GM21367 (cell line): ENCODE results near the gene IGF1R.

Source experiments
- ATAC-seq: cut with Tn5 transposase; IDR thresholded peaks from one replicate; pipeline ENCODE4 v1.9.1; 2021; ENCODE audit not compliant: unreplicated experiment

IGF1R gene

DNA sequence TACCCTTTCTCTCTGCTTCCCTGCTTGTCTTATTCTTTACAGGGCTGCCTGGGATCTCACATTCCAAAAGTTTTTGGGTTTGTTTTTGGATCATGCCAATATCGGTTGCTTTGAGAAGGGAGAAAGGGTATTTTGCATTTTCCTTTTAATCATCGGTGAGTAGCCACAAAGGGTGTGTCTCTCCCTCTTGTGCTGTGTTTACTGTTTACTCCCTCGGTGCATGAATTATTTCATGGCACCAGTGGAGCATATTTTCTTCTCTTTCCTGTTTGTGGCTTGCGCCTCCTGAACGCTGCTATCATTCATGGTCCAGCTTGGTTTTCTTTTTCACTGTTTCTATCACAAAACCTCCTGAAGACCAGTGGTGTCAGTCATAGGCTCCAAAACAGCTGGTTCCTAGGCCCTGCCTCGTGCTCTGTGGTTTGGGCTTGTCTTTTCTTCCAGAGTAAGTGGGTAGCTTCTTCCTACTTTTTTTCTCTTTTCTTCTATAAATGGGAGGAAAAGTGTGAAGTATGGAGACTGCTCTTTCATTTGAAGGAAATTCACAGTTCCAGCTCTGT lies 54.9 kb downstream of the IGF1R start:
- ATAC-seq = no peak

DNA sequence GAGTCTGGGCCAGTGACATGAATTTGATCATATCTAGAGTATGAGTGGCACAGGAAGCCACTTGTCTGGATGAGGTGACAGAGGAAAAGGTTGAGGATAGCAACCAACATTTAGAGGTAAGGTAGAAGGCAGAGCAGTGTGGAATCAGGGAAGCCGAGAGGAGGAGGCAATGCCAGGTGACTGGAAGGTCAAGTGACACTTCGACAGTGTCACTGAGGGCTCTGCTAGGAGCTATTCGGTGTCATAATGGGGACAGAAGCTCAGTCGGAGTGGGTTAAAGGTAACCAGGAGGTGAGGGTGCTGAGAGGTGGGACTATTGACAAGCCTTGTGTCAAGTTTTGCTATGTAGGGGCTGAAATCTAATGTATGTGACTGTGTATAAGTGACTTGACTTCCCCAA lies 56.7 kb downstream of the IGF1R start:
- ATAC-seq = no peak

DNA sequence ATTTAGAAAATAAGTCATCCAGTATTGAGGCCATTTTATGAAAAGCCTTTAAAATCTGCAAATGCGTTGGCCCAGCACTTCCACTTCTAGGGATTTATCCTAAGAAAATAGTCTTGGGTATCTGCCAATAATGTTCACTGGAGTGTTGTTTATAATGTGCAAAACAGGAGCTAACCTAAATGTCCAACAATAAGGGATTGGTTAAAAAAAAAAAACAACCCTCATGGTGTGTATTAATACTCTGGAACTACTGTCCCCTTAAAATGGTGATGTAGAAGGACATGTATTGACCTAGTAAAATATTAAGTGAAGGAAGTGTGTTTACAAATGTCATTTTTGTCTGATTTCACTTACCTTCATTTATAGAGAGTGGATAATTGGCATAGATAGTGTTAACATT lies 58.0 kb downstream of the IGF1R start:
- no peak for ATAC-seq

DNA sequence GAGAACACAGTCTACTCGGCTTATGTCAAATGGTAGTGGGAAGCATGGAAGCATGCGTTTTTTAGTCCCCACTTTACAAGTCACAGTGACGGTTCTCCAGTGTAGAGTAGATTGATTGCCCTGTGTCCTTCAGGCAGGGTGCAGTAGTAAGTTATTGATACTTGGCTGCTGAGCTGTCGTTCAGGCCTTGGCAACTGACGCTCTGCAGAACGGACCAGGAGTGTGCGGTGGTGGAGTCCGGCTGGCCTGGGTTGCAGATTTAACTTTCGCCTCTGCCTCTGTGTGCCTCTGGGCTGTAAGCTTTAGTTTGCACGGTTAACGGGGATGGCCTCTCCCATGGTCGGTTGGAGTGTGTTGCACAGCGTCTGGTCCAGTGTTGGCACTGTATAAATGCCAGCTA lies 58.6 kb downstream of the IGF1R start:
- ATAC-seq = no peak

DNA sequence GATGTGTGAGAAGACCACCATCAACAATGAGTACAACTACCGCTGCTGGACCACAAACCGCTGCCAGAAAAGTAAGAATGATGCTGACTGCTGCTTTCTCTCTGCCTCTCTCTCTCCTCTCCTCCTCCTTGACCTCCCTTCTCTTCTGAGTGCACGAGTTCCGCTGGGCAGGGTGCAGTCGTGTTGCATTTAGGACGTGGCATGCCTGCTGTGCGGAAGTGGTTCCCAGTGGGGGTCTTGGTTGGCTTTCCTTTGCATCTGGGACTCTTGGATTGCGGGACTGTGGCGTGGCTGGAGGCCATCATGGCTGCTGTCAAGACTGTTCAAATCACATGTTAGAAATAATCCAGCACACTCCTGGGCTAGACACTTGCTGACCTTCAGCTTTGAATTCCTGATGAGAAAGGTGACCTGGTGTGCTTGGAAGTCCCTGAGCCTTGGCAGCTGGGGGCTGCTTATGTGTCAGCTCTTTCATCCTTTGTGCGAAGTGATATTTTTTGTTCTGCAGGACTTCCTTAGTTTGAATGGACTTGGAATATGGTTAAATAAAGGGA lies 59.8 kb downstream of the IGF1R start:
- no peak for ATAC-seq

DNA sequence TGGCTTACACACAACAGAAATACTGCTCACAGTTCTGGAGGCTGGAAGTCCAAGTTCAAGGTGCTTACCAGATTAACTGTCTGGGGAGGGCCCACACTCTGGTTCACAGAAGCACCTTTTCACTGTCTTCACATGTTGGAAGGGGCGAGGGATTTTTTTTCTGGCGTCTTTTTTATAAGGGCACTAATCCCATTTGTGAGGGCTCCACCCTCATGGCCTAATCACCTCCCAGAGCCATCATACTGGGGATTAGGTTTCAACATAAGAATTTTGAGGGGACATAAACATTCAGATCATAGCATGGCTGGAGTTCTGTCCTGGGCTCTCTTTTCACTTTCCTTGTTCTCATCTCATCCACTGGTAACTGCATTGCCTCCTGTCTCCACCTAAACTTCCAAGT lies 63.5 kb downstream of the IGF1R start:
- no peak for ATAC-seq

DNA sequence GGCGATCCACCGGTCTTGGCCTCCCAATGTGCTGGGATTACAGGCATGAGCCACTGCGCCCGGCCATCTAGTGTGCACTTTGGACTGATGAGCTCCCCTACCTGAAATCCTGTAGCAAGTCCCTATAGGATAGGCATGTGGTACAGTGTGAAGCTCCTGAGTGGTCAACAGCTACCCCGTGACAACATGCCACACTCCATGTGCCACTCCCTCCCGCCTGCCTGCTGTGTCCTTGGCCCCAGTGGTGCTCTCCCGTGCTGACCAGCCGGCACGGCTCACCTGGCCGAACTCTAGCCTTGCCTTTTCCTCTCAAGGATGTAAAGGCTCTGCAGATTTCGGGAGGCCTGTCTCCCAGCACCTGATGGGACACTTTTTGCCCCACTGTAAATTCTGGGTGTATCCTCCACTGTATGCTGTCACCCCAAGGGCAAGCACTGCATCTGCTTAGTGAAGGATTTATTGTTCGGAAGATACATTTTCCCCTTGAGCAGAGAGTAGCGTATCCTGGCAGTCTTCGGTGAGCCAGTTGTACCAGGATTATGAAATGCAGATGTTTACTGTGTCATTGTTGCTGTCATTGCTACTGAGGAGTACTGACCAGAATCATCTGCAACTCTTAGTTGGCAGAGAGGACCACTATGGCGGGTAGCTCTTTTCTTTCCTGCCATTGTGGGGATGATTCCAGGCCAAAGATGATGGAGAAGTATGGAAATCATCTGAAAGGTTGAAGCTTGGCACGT lies 64.7 kb downstream of the IGF1R start:
- ATAC-seq = no peak

DNA sequence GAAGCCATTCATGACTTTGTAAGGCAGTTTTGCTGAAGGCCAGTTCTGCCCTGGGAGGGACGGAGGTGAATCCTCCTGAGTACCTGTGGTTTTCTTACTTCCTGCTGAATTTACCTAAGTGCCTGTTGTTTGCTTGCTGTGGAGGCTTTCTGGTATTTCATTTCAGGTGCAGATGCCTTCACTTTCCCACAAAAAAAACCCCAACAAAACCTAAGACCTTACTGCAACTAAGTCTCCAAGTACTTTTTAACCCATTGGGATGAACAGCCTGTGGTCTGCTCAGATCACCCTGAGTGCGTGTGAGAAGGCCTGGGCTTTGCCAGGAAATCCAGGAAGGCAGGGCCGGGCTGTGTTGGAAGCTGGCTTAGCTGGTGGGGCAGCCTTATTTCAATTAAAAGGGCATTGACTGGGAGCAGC lies 65.3 kb downstream of the IGF1R start:
- no peak for ATAC-seq

DNA sequence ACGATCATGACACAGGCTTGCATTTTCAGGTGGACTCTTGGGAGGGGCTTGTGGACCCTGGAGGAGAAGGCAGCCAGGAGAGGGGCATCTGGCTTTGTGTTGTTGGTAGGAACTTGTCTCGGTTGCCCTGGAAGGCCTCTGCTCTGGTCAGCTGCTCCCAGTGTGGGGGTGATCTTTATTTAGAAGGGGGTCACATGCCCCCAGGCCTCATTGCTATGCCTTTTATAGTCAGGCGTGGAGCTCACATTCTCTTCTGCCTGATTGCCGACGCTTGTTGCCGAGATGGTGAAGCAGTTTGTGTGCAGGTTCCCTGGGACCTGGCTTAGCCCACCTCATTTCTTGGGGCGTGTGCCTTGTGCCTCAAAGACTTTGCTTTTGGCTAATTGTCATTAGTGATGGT lies 66.6 kb downstream of the IGF1R start:
- no peak for ATAC-seq

DNA sequence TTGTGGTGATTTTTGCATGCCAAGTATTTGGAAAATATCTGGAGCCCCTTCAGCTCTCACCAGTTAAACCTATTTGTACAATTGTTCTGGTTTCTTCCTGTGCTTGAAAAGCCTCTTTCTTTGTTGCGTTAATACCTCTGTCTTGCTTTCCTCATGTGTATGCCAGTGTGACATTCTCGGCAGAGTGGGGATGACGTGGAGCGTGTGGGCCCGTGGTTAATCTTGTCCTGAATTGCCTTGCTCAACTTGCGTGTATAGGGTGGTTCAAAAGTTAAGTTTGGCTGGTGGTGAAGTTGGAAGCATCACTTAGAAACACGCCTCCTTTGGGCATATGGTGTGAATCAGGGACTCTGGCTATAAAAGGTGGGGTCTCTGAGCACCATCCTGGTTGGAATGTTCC lies 67.1 kb downstream of the IGF1R start:
- no peak for ATAC-seq

DNA sequence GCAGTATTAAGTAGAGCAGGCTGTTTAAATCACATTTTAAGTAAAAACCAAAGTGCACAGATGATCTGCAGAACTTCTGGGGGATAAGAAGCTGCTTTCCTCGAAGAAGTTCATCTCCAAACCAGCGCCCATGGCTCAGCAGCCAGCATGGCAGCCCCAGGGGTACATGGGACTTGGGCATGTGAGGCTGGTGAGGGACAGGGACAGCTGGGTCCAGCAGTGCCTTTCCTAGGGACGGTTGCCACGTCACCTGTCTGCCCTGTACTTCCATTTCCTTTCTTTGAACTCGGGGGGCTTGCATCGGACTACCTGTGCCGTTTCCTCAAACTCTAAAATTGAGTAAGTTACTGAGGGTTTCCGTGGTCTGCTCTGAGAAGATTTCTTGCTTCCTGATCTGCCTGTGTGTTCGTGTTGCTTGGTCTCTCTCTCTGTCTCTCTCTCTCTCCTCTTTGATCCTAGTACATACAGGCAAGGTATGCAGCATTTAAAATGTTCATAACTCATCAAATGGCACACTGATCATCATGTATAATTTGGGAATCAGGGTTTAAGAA lies 67.6 kb downstream of the IGF1R start:
- no peak for ATAC-seq

DNA sequence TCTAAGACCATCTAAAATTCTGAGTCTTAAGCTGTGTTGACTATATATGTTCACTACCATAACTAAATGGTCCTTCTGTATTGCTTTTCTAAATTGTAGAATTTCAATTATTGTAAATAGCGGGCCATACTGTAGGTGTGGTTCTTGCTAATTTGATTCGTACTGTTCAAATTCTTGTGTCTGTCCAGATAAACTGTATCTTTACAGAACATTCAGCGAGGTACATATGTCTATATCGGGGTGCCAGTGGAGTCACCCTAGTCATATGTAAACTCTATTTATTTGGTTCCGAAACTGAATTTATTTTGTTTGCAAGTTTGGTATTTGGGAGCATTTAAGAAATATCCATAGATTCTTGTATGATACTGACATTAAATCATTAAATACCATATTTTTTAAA lies 69.0 kb downstream of the IGF1R start:
- no peak for ATAC-seq

DNA sequence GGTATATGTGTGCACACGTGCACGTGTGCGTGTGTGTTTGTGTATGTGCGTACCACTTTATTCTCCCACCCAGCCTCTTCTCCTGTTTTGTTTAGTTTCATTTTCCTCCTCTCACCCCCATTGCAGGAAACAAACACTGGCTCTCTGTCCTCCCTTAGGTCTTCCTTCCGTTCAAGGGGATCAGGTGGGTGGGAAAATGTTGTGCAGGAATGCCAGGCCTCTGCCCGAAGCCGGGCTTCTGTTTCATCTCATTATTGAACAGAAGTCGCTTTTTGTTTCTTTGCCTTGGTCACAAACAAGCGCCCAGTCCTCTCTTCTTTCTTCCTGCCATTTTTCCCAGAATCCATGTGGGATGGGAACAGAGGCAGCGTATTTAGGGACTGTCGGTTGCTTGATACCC lies 69.6 kb downstream of the IGF1R start:
- no peak for ATAC-seq

DNA sequence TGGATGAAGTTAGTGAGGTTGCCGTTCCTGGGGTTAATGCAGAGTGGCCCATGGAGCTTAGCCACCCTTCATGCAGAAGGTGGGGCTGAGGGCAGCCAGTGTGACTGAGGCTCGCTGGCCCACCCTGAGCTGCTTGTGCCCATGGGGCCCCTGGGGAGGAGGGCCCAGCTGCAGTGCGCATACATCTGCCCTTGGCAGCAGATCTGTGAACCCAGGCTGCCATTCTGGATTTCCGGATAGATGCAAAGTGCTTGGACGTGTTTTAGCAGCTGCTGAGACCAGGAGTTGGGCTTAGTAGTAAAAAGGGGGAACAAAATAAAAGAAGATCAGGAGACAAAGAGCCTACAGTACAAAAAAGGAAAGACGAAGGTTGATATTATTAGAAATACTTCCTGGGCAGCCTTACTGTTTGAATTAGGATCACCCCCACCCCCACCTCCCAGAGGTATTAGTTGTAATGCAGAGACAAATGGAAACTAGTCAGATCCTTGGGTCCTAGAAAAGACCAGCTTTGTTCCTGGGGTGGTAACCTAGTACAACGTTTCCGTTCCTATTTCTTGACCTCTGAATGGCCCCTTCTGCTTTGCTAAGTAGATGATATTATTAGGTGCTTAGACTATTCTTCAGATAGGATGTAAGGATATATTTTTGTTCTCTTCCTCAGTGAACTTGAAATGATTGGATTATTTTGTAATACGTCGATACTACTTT lies 70.2 kb downstream of the IGF1R start:
- no peak for ATAC-seq

DNA sequence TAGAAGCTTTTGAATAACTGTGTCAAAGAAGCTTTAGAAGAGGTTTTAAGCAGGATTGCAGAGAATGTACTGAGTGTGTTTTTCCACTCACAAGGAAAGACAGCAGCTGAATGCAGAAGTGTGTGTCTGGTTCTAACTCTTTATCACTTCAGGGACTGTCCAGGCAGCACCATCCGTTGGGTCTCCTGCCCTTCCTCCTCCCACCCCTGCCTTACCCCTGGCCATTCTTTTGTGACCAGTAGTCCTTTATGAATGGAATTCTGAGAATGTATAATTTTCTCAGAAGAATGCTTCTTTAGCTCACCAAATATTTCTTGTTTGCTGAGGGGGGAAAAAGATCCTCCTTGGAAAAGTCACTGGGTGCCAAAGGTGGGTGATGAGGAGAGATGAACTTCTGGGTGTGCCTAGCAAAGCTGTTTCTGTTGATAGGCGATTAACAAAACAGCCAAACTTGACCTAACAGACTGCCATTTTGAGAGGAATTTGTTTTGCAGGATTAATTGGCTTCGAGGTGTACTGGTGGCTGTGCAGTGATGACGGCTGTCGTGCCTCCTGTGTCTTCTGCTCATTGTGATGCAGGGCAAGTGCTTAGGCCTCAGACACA lies 70.9 kb downstream of the IGF1R start:
- no peak for ATAC-seq

DNA sequence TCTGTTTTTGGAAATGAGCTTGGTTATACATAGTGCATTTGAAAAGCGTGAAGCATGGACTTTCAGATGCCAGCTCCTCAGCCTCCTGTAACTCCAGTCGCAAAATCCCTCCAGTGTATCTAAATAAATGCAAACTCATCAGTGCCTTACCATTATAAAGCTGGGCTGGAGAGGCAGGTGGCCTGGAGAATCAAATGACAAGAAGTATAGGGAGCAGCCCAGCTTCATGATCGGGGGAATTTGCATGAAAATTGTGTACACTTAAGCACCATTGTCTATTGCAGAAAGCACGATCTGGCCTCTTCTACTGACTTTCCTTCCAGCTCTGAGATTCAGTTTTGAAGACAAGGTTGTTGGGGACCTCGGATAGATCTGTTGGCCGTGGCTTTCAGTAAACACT lies 71.7 kb downstream of the IGF1R start:
- ATAC-seq = no peak

DNA sequence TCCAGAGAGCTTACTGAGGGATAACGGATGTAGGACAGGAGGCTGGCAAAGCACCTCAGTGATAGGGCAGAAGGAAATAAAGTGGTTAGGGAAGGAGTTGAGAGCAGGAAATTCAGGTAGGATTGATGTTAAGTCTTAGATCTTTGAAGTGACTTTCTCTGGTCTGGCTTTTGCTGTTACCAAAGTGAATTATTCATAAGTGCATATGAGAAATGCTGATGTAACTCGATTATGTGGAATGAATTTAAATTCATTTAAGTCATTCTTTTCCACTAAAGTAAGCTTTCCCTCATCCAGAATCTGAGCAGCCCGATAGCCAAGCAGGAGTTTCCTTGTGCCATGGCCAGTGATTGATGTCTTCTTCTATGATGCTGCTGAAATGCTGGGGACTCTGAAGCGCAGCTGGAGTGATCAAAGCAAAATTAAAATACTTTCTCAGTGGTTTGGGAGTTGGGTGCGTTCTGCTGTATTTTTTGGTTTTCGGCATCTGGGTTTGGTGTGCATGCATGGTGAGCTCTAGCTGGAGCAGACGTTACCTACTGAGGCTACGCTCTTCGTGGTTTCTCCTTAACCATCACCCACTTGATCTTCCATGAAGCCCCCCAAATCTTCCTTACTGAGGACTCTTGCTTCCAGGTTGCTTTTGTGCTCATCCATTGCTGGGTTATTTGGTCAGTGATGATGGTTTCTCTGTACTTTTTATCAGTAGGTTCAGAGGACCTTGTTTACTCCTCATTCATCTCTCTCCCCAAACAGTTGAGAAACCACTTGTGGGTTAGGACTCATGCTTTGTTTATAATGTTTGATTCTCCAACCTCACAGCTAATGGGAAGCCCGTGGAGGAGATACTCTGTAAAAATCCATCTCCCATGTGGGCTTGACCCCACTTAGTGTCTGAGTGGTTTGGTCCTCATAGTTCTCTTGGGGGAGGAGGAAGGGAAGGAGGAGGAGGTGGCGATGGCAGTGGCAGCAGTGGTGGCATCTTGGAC lies 72.5 kb downstream of the IGF1R start:
- no peak for ATAC-seq

DNA sequence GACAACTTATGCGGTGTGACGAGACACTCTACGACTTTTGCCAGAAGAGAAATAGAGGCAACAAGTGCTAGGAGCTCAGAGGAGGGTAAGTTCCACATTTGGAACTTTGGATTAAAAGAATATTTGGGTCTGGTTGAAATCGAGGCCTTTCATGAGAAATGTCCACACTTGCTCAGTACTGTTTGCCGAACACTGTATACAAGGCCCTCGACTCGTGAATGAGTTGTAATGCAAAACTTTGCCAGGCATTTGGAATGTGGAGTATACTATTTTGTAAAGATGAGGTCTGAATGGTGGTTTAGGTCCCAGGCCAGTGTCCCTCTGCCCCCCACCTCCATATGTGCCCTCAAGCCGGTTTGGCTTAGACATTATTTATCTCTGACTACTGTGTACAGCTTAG lies 73.9 kb downstream of the IGF1R start:
- ATAC-seq = no peak

DNA sequence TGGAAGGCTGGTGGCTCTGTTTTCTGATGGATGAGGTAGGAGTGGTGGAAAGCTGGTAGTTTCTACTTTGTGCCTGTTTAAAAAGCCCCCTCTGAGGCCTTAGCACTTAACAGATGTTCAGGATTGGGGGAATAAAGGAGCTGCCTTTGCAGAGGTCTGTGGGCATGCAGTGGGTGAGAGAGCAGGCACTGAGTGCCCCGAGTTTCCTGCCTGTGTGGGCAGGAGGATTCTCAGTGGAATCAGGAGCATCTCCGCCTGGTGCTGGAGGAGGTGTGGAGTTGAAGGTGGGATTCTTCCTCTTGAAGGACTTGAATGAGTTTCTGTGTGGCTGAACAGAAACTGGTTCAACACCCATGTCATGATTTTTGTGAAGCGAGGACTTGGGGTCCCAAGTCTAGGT lies 74.3 kb downstream of the IGF1R start:
- no peak for ATAC-seq

DNA sequence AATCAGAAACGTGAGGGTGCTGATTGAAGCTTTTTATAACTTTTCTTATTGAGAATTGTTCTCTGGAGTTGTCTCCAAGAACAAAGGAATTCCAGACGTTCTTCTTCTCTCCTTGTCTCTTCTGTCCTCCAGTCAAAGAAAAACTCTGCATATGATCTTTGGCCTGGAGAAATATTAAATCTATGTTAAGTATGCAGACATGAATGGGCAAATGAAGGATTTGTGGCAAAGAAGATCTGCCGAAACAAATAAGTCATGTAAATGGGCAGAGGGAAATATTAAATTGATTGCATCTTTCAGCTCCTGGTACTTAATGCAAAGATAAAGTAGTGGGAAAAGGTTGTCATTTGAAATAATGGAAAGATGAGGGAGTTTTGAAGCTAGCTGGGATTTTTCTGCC lies 74.9 kb downstream of the IGF1R start:
- ATAC-seq = no peak
